HCT116 (cell line): ENCODE measurements around the gene CCDC201. TPM values are rescaled to one million over a fixed set of nuclear protein-coding genes. Genes with fewer than 3 reads are reported as not detected.

Experiments used
- ATAC-seq: fragments of 200-7000 bp; cut with Tn5 transposase; 2 replicates; pipeline ENCODE4 v1.9.1; 2020; ENCODE audit warnings: mild to moderate bottlenecking, moderate library complexity
- BruUV-seq: library from RNA; stranded (reverse); fragments of 400-500 nt; replicated peaks from 2 replicates; lab custom pipeline; 2021; lab: Mats Ljungman, UMichigan
- CTCF ChIA-PET: fragments of 300-600 bp; sonication (Branson Sonifier 250); formaldehyde crosslinking; loops from one replicate; lab custom pipeline; 2021; ENCODE audit warnings: antibody characterized with exemption; lab: Charles Lee
- POLR2A ChIA-PET: fragments of 300-600, 350-600 bp; sonication (Branson Sonifier 250); formaldehyde crosslinking; loops from one replicate; lab custom pipeline; 2021; ENCODE audit warnings: antibody characterized with exemption; lab: Charles Lee
- RAD21 ChIA-PET, 2 experiments: fragments of 300-600 bp; sonication (Branson Sonifier 250); formaldehyde crosslinking; loops; one replicate each; lab custom pipeline; 2023; ENCODE audit warnings: low total read pairs in 2 of 2; ENCODE audit not compliant: uncharacterized antibody in 2 of 2, unreplicated experiment in 2 of 2, low non-redundant PET in 1 of 2; lab: Charles Lee
- DNase-seq: peaks from one replicate; pipeline ENCODE4 v3.0.0-alpha.2; 2010; ENCODE audit warnings: low read depth, low spot score
- H2AFZ ChIP-seq: fragments of 200-600 bp; shearing (Covaris generic), sonication (generic); 2 replicates; pipeline ENCODE4 v1.6.1; 2017; ENCODE audit warnings: low read depth, mixed run types, mixed read lengths, antibody characterized with exemption, low read length; ENCODE audit not compliant: poor library complexity, severe bottlenecking
- H3K27ac ChIP-seq: 2 replicates; pipeline ENCODE4 v1.5.1; 2012; ENCODE audit warnings: low read depth, low read length
- H3K27me3 ChIP-seq: fragments of 200-600 bp; sonication (generic); 2 replicates; pipeline ENCODE4 v1.6.1; 2016; ENCODE audit warnings: mixed run types, low read length, mixed read lengths; ENCODE audit not compliant: insufficient read depth
- H3K36me3 ChIP-seq, 2 experiments: fragments of 200-500 bp in 1 of 2; fragments of 200-600 bp in 1 of 2; sonication (Bioruptor generic) in 1 of 2; sonication (generic) in 1 of 2; 2 replicates each; pipeline versions ENCODE4 v1.5.1 to v1.6.1; 2014 to 2016; ENCODE audit warnings: low read length in 2 of 2, inconsistent platforms in 1 of 2, mixed read lengths in 1 of 2, mixed run types in 1 of 2; ENCODE audit not compliant: insufficient read depth in 2 of 2, control insufficient read depth in 1 of 2
- H3K4me1 ChIP-seq, 2 experiments: fragments of 200-600 bp in 1 of 2; sonication (generic) in 1 of 2; 2 replicates each; pipeline versions ENCODE4 v1.5.1 to v1.6.1; 2012 to 2017; ENCODE audit warnings: low read length in 2 of 2, inconsistent platforms in 1 of 2, mild to moderate bottlenecking in 1 of 2, mixed read lengths in 1 of 2, mixed run types in 1 of 2, moderate library complexity in 1 of 2; ENCODE audit not compliant: insufficient read depth in 2 of 2, control insufficient read depth in 1 of 2
- H3K4me2 ChIP-seq: fragments of 200-600 bp; sonication (generic); 2 replicates; pipeline ENCODE4 v1.6.1; 2017; ENCODE audit warnings: mixed run types, low read length, mixed read lengths
- H3K4me3 ChIP-seq, 2 experiments: fragments of 200-600 bp in 1 of 2; sonication (generic) in 1 of 2; replicated peaks in 1 of 2; 2 replicates each; pipeline ENCODE4 v1.5.1; 2011 to 2016; ENCODE audit warnings: low read length in 2 of 2, control low read depth in 1 of 2, low read depth in 1 of 2, mild to moderate bottlenecking in 1 of 2, mixed read lengths in 1 of 2, mixed run types in 1 of 2
- H3K79me2 ChIP-seq: fragments of 200-600 bp; sonication (generic); 2 replicates; pipeline ENCODE4 v1.6.1; 2017; ENCODE audit warnings: mild to moderate bottlenecking, mixed run types, low read length, moderate library complexity, mixed read lengths; ENCODE audit not compliant: insufficient read depth
- H3K9ac ChIP-seq: fragments of 200-600 bp; sonication (generic); 2 replicates; pipeline ENCODE4 v1.6.1; 2016; ENCODE audit warnings: low read length, mixed read lengths
- H3K9me2 ChIP-seq: fragments of 200-600 bp; sonication (generic), shearing (Covaris generic); 2 replicates; pipeline ENCODE4 v1.6.1; 2017; ENCODE audit warnings: mixed run types, mild to moderate bottlenecking, moderate library complexity; ENCODE audit not compliant: insufficient read depth
- H3K9me3 ChIP-seq, 2 experiments: fragments of 200-500 bp in 1 of 2; fragments of 200-600 bp in 1 of 2; sonication (Bioruptor generic) in 1 of 2; sonication (generic) in 1 of 2; 2 replicates each; pipeline ENCODE4 v1.6.1; 2014 to 2017; ENCODE audit warnings: low read length in 2 of 2, mixed read lengths in 2 of 2, inconsistent platforms in 1 of 2, low read depth in 1 of 2, mild to moderate bottlenecking in 1 of 2, mixed run types in 1 of 2, moderate library complexity in 1 of 2; ENCODE audit not compliant: control insufficient read depth in 1 of 2, insufficient read depth in 1 of 2
- H4K20me1 ChIP-seq: fragments of 200-600 bp; sonication (generic), shearing (Covaris generic); 2 replicates; pipeline ENCODE4 v1.6.1; 2017; ENCODE audit warnings: mixed run types, mild to moderate bottlenecking, moderate library complexity; ENCODE audit not compliant: insufficient read depth
- CBX3 ChIP-seq: IDR thresholded peaks from 2 replicates; pipeline ENCODE4 v1.6.1; 2012; ENCODE audit warnings: low read depth
- CEBPB ChIP-seq: IDR thresholded peaks from 2 replicates; pipeline ENCODE4 v1.6.1; 2012; ENCODE audit warnings: low read depth
- EGR1 ChIP-seq: IDR thresholded peaks from 2 replicates; pipeline ENCODE4 v1.6.1; 2012; ENCODE audit warnings: low read depth
- ELF1 ChIP-seq: IDR thresholded peaks from 2 replicates; pipeline ENCODE4 v1.6.1; 2012; ENCODE audit warnings: low read depth, borderline replicate concordance
- EZH2phosphoT487 ChIP-seq: fragments of 200-600 bp; IDR thresholded peaks from 2 replicates; pipeline ENCODE4 v1.6.1; 2018; ENCODE audit warnings: antibody characterized with exemption, borderline replicate concordance
- RAD21 ChIP-seq: IDR thresholded peaks from 2 replicates; pipeline ENCODE4 v1.6.1; 2012; ENCODE audit warnings: low read depth, mild to moderate bottlenecking
- SIN3A ChIP-seq: IDR thresholded peaks from 2 replicates; pipeline ENCODE4 v1.6.1; 2012; ENCODE audit warnings: low read depth
- SP1 ChIP-seq: IDR thresholded peaks from 2 replicates; pipeline ENCODE4 v1.6.1; 2012; ENCODE audit warnings: low read depth
- TCF7L2 ChIP-seq: IDR thresholded peaks from 2 replicates; pipeline ENCODE4 v1.7.0; 2011; ENCODE audit warnings: borderline replicate concordance, inconsistent platforms; ENCODE audit not compliant: insufficient read depth, insufficient read length; ENCODE audit errors: extremely low read depth
- YY1 ChIP-seq: IDR thresholded peaks from 2 replicates; pipeline ENCODE4 v1.6.1; 2011; ENCODE audit warnings: low read length, low read depth, moderate library complexity, mild to moderate bottlenecking; ENCODE audit not compliant: insufficient replicate concordance; ENCODE audit errors: extremely low read depth
- ZFX ChIP-seq: fragments of 450-650 bp; IDR thresholded peaks from 2 replicates; pipeline ENCODE4 v1.6.1; 2017
- intact Hi-C: fragments of 100-400 bp; cut with micrococcal nuclease; formaldehyde crosslinking; loops from 2 replicates; pipeline ENCODE4 v1.10.0; 2022
- total RNA-seq: library from RNA; stranded (reverse); gene quantifications from one replicate; pipeline ENCODE4 v1.2.1, GENCODE V29; 2021; ENCODE audit not compliant: unreplicated experiment
- TF ChIP-seq, protein P1 (sequence below): IDR thresholded peaks from 2 replicates; pipeline ENCODE4 v1.6.1; 2012; ENCODE audit warnings: low read depth

CCDC201 gene
- total RNA-seq, 1 experiment from 2014 or later = not detected

GRCh38 chr7:45890125-45890901 lies 17.4 kb upstream of the CCDC201 start:
- no peak overlapping the region for H3K4me2 ChIP-seq
- no peak for TF ChIP-seq ELF1
- RAD21 ChIA-PET = no interaction called here
- no peak overlapping the region for H3K27ac ChIP-seq
- no peaks in the 10 kb centered on the region for H3K9me3 ChIP-seq
- no peak overlapping the region for H3K9ac ChIP-seq
- H3K4me1 ChIP-seq = peaks cover 6 to 7% of the 10 kb centered on the region in 2 experiments
- no peak for DNase-seq
- no peaks in the 10 kb centered on the region for H4K20me1 ChIP-seq
- H3K27me3 ChIP-seq = no peaks in the 10 kb centered on the region
- POLR2A ChIA-PET = no interaction called here
- H2AFZ ChIP-seq = peak overlapping the region; percentile 55
- no peaks in the 10 kb centered on the region for H3K79me2 ChIP-seq
- no peak overlapping the region for H3K4me3 ChIP-seq
- intact Hi-C loops = loop anchor here (10.0 kb wide), 1 partner anchor 1284 kb away; no protein-coding TSS in a partner anchor
- H3K36me3 ChIP-seq = no peaks in the 10 kb centered on the region
- BruUV-seq = no TSS peak
- CTCF ChIA-PET = interaction anchor here (0.7 to 1.0 kb wide), 3 partner anchors 18 to 1290 kb away, joined by 3 to 4 read pairs (median 3); no protein-coding TSS in a partner anchor
- H3K9me2 ChIP-seq = no peaks in the 10 kb centered on the region
- ATAC-seq = no peak

DNA sequence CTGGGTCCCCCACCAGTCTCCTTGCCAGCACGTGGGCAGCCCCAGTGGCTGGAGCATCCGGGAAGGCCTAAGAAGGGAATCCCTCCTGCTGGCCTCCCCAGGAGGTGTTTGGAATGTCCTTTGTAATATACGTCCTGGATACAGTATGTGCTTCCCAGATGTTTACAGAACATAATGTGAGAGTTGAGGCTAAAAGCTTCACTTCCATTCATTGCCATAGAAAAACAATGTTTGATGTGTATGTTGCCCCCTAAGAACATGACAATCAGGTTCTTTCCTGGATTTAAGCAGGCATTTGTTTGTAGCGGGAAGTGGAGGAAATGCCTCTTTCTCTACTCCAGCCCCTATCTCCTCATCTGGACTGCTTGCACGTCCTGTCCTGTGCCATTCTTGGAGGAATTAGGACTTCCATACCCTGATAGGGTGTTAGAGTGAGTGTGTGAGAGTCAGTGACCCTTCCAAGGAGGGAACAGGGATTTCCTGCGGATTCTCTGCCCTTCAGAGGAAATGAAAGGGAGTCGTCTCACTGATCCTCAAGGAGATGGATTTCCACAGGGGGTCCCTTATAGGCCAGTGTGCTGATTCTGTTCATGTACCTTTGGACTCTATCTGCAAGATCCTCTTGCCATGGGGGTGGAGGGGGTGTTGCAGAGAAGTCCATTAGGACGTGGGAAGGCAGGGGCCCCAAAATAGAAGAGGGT lies 16.6 kb upstream of the CCDC201 start:
- ChIA-PET CTCF (no interaction called here), POLR2A (no interaction called here), RAD21 (no interaction called here)
- ATAC-seq (no peak), DNase-seq (no peak)
- Histone ChIP-seq H4K20me1 (no peaks in the 10 kb centered on the region), H3K27ac (no peak overlapping the region), H3K4me2 (no peak overlapping the region), H3K79me2 (no peaks in the 10 kb centered on the region), H3K9me2 (no peaks in the 10 kb centered on the region), H3K36me3 (no peaks in the 10 kb centered on the region), H3K9me3 (no peaks in the 10 kb centered on the region), H3K9ac (no peak overlapping the region), H3K4me1 (peaks cover 12 to 15% of the 10 kb centered on the region in 2 experiments), H3K27me3 (no peaks in the 10 kb centered on the region), H3K4me3 (no peak overlapping the region), H2AFZ (no peak overlapping the region)
- no TSS peak for BruUV-seq
- intact Hi-C loops = loop anchor here (10.0 kb wide), 1 partner anchor 1285 kb away; no protein-coding TSS in a partner anchor
- TF ChIP-seq EGR1 (no peak), ZFX (no peak), CEBPB (no peak), SIN3A (no peak), YY1 (no peak), RAD21 (no peak), EZH2phosphoT487 (no peak), CBX3 (no peak), TCF7L2 (no peak), ELF1 (no peak), SP1 (no peak)
- TF ChIP-seq, protein P1, sequence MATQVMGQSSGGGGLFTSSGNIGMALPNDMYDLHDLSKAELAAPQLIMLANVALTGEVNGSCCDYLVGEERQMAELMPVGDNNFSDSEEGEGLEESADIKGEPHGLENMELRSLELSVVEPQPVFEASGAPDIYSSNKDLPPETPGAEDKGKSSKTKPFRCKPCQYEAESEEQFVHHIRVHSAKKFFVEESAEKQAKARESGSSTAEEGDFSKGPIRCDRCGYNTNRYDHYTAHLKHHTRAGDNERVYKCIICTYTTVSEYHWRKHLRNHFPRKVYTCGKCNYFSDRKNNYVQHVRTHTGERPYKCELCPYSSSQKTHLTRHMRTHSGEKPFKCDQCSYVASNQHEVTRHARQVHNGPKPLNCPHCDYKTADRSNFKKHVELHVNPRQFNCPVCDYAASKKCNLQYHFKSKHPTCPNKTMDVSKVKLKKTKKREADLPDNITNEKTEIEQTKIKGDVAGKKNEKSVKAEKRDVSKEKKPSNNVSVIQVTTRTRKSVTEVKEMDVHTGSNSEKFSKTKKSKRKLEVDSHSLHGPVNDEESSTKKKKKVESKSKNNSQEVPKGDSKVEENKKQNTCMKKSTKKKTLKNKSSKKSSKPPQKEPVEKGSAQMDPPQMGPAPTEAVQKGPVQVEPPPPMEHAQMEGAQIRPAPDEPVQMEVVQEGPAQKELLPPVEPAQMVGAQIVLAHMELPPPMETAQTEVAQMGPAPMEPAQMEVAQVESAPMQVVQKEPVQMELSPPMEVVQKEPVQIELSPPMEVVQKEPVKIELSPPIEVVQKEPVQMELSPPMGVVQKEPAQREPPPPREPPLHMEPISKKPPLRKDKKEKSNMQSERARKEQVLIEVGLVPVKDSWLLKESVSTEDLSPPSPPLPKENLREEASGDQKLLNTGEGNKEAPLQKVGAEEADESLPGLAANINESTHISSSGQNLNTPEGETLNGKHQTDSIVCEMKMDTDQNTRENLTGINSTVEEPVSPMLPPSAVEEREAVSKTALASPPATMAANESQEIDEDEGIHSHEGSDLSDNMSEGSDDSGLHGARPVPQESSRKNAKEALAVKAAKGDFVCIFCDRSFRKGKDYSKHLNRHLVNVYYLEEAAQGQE = no peak
